Gastrocnemius medialis (tissue), 4 donors: ENCODE results near the gene ATAD3A. TPM values are rescaled to one million over a fixed set of nuclear protein-coding genes. Genes with fewer than 3 reads are reported as not detected.

Experiments used
- ATAC-seq, 2 donors: fragments of 150-250 bp; one replicate each; pipeline ENCODE4 v1.9.1; 2016
- DNase-seq, 2 donors: peaks; one replicate each; pipeline ENCODE4 v3.0.0-alpha.2; 2019
- H3K27ac ChIP-seq, 4 donors: fragments of 200-600 bp; sonication (generic); 1 replicate in 1 of 4; 2 replicates in 3 of 4; pipeline ENCODE4 v1.5.1; 2016 to 2018; ENCODE audit warnings: mild to moderate bottlenecking in 2 of 4, moderate library complexity in 1 of 4
- H3K27me3 ChIP-seq, 3 donors: fragments of 200-600 bp; sonication (generic) in 2 of 3; 1 replicate in 1 of 3; 2 replicates in 2 of 3; pipeline versions ENCODE4 v1.5.1 to v1.6.0; 2016 to 2019; ENCODE audit warnings: mild to moderate bottlenecking in 1 of 3, moderate library complexity in 1 of 3
- H3K36me3 ChIP-seq, 2 donors: fragments of 200-600 bp; sonication (generic) in 1 of 2; one replicate each; pipeline ENCODE4 v1.5.1; 2017 to 2018
- H3K4me1 ChIP-seq, 2 donors: fragments of 200-600 bp; sonication (generic) in 1 of 2; one replicate each; pipeline ENCODE4 v1.5.1; 2016 to 2017; ENCODE audit warnings: mild to moderate bottlenecking in 2 of 2
- H3K4me3 ChIP-seq, 4 donors: fragments of 200-600 bp; sonication (generic) in 3 of 4; 1 replicate in 1 of 4; 2 replicates in 3 of 4; pipeline ENCODE4 v1.5.1; 2016 to 2019; ENCODE audit warnings: mild to moderate bottlenecking in 2 of 4
- H3K9me3 ChIP-seq, 3 donors: fragments of 200-600 bp; sonication (generic) in 2 of 3; 1 replicate in 1 of 3; 2 replicates in 2 of 3; pipeline ENCODE4 v1.5.1; 2016 to 2019
- POLR2A ChIP-seq, 2 donors: fragments of 450-650 bp; IDR thresholded peaks; one replicate each; pipeline ENCODE4 v1.6.1; 2017; ENCODE audit warnings: antibody characterized with exemption in 2 of 2, mild to moderate bottlenecking in 2 of 2, moderate library complexity in 2 of 2
- in situ Hi-C, 4 donors: fragments of 200-750 bp; cut with MboI; loops; one replicate each; pipeline versions ENCODE4 v1.15.0 to v1.8.0; 2017; ENCODE audit warnings: low sequenced_read_pairs in 4 of 4
- intact Hi-C: fragments of 100-400 bp; cut with DNase I; formaldehyde crosslinking; loops from one replicate; pipeline ENCODE4 v1.15.1; 2023; ENCODE audit warnings: low total_unique reads
- total RNA-seq, 4 donors: library from RNA; depleted of rRNA; stranded (reverse); fragments of >200 nt; gene quantifications; one replicate each; pipeline versions ENCODE4 v1.1.0 to v1.2.3, GENCODE V29; 2016
- TF ChIP-seq, protein P1 (sequence below), 5 experiments: fragments of 450-650 bp in 3 of 5; fragments of 200-600 bp in 2 of 5; sonication (generic) in 2 of 5; IDR thresholded peaks in 4 of 5; conservative IDR thresholded peaks in 1 of 5; 1 replicate in 4 of 5; 2 replicates in 1 of 5; pipeline ENCODE4 v1.5.1; 2016 to 2019; ENCODE audit warnings: antibody characterized with exemption in 5 of 5, mild to moderate bottlenecking in 3 of 5, moderate library complexity in 3 of 5

The ATAD3A gene
- total RNA-seq, 4 donors from 2014 or later, result 22.9 to 47.9 (median 35.6) TPM

DNA sequence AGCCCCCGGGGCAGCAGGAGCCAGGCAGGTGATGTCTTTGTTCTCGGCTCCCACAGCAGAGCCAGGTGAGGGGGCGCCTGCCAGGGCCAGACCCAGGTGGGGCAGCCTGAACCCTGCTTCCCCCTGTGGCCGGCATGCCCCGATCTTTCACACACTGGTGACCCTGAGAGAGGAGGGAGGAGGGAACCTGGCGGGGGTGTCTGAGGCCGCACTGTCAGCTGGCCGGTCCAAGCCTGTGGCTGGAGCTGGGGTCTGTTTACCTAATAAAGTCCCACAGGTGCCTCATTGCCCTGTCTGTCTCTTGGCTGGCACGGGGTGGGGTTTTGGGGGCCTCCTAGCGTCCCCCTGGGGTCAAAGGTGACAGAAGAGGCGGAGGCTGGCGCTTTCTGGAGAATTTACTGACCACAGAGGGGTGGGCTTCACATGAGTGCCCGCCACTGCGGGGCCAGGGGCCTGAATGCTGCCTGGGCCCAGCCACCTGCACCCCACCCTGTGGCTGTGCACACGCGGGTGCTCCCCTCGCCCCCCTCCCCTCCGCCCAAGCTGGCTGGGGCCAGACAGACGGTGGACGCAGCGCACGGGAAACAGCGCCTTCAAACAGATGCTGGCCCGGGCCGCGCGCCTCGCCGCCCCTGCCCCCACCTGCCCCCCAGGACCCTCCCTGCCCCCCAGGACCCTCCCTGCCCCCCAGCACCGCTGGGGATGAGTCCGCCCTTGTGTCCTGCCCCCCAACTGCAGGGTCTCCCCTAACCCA, 22.6 kb downstream of the ATAD3A start:
- in situ Hi-C loops, result no loop called here
- peak overlapping the region in 1 of 4 donors; percentile 82 for H3K27ac ChIP-seq
- no peaks in the 10 kb centered on the region for H3K27me3 ChIP-seq
- H3K4me1 ChIP-seq, result peaks cover 15 to 25% of the 10 kb centered on the region in 2 donors
- peaks cover 0 to 3% of the 10 kb centered on the region in 2 donors for H3K36me3 ChIP-seq
- H3K9me3 ChIP-seq, result no peaks in the 10 kb centered on the region
- ATAC-seq, result no peak
- intact Hi-C loops, result no loop called here
- H3K4me3 ChIP-seq, result no peak overlapping the region
- no peak for DNase-seq
- TF ChIP-seq, protein P1, sequence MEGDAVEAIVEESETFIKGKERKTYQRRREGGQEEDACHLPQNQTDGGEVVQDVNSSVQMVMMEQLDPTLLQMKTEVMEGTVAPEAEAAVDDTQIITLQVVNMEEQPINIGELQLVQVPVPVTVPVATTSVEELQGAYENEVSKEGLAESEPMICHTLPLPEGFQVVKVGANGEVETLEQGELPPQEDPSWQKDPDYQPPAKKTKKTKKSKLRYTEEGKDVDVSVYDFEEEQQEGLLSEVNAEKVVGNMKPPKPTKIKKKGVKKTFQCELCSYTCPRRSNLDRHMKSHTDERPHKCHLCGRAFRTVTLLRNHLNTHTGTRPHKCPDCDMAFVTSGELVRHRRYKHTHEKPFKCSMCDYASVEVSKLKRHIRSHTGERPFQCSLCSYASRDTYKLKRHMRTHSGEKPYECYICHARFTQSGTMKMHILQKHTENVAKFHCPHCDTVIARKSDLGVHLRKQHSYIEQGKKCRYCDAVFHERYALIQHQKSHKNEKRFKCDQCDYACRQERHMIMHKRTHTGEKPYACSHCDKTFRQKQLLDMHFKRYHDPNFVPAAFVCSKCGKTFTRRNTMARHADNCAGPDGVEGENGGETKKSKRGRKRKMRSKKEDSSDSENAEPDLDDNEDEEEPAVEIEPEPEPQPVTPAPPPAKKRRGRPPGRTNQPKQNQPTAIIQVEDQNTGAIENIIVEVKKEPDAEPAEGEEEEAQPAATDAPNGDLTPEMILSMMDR (IDR thresholded peaks at IDR 0.05 in 4 of 5, conservative IDR thresholded peaks at IDR 0.05 in 1 of 5), result no peak
- TF ChIP-seq POLR2A (IDR thresholded peaks at IDR 0.05), result no peak

- intact Hi-C loops, result no loop called here
- DNase-seq (no peak), ATAC-seq (no peak)
- Histone ChIP-seq H3K4me1 (peaks cover 15 to 27% of the 10 kb centered on the region in 2 donors), H3K27me3 (no peaks in the 10 kb centered on the region), H3K27ac (peak overlapping the region in 2 of 4 donors; percentile 41 to 74), H3K36me3 (no peaks in the 10 kb centered on the region), H3K4me3 (no peak overlapping the region), H3K9me3 (no peaks in the 10 kb centered on the region)
- in situ Hi-C loops, result no loop called here
- TF ChIP-seq, protein P1 (IDR thresholded peaks at IDR 0.05 in 4 of 5, conservative IDR thresholded peaks at IDR 0.05 in 1 of 5), result no peak
- TF ChIP-seq POLR2A (IDR thresholded peaks at IDR 0.05), result no peak
These were observed 23.4 kb downstream of the ATAD3A start for GRCh38 chr1:1535201-1536018.

DNA sequence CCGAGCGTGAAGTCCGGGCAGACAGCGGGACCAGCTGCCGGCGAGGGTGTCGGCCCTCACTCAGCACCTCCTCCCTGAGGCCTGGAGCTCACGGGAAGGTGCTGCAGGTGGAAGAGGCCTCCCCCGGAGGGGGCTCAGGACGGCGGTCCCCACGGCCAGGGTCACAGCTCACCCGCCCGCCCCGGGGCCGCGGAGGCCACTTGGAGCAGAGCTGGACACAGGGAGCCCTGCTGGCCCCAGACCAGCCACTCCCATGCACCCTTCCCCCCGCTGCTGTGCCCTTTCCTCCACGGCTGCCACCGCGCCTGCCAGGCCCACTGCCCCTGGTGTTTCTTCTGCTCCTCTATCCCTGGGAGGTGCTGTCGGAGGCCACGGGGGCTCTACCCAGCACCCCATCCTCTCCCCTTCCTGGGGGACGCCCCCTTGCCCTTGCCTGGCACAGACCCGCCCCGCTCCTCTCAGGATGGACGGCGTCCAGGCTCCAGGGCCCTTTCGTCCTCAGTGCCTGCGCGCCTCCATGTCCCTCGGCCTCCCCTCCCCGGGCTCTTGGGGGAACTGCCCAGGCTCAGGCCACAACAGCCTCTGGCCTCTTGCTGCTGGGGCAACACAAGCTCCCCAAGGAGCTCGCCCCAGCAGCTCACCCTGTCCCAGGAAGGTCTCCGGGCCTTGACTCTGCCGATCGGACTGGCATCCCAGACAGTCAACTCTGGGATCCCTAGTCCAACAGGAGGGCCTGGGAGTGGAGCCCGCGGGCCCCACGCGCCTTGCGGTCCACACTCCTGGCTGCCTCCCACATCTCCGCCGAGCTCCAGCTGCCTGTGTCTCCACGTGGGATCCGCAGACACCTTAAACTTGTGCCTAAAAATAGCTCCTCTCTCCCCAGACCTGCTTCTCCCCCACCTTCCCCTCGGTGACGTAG, 24.3 kb downstream of the ATAD3A start:
- no peaks in the 10 kb centered on the region for H3K27me3 ChIP-seq
- peaks cover 0 to 2% of the 10 kb centered on the region in 2 donors for H3K36me3 ChIP-seq
- intact Hi-C loops (no loop called here), in situ Hi-C loops (no loop called here)
- peaks cover 15 to 32% of the 10 kb centered on the region in 2 donors for H3K4me1 ChIP-seq
- H3K4me3 ChIP-seq, result no peak overlapping the region
- peak in 1 of 2 donors; percentile 47 for DNase-seq
- H3K27ac ChIP-seq, result peak overlapping the region; percentile 41 to 74 (median 58)
- ATAC-seq, result peak; percentile 18
- no peaks in the 10 kb centered on the region for H3K9me3 ChIP-seq
- TF ChIP-seq POLR2A (IDR thresholded peaks at IDR 0.05), result no peak
- TF ChIP-seq, protein P1 (IDR thresholded peaks at IDR 0.05 in 4 of 5, conservative IDR thresholded peaks at IDR 0.05 in 1 of 5), result no peak

DNA sequence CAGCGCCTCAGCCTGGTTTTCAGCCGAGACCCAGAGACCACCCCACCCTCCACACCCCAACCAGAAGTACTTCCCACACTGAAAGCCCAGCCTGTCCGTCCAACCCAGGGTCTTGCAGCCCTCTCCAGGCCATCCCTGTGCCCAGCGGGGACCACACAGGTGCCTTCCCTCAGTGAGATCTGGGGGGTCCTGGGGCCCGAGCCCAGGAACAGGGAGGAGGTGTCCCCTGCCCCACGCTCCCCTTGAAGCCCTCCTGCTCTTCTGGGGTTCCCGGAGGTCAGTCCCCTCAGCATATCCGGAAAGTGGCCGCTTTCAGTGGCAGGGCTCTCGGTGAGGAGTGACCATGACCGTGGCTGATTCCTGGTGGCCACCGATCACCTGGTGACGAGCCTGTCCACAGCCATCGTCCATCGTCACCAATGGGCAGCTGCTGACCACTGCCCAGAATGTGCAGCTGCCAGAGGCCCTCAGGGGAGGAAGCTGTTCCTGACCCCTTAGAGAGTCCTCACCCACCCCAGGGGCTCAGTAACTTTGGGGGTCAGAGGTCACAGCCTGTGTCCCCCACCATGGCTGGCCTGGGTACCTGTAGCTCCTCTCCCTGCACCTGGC, 25.1 kb downstream of the ATAD3A start:
- intact Hi-C loops (no loop called here), in situ Hi-C loops (no loop called here)
- peaks cover 0 to 8% of the 10 kb centered on the region in 2 donors for H3K36me3 ChIP-seq
- H3K4me1 ChIP-seq, result peaks cover 15 to 32% of the 10 kb centered on the region in 2 donors
- DNase-seq (no peak), ATAC-seq (no peak)
- H3K9me3 ChIP-seq, result no peaks in the 10 kb centered on the region
- H3K27me3 ChIP-seq, result no peaks in the 10 kb centered on the region
- H3K4me3 ChIP-seq, result no peak overlapping the region
- H3K27ac ChIP-seq, result peak overlapping the region; percentile 41 to 74 (median 58)
- TF ChIP-seq, protein P1 (IDR thresholded peaks at IDR 0.05 in 4 of 5, conservative IDR thresholded peaks at IDR 0.05 in 1 of 5), result no peak
- no peak for TF ChIP-seq POLR2A (IDR thresholded peaks at IDR 0.05)
